ENCODE measurements around the gene AGAP1.

Gene AGAP1

DNA sequence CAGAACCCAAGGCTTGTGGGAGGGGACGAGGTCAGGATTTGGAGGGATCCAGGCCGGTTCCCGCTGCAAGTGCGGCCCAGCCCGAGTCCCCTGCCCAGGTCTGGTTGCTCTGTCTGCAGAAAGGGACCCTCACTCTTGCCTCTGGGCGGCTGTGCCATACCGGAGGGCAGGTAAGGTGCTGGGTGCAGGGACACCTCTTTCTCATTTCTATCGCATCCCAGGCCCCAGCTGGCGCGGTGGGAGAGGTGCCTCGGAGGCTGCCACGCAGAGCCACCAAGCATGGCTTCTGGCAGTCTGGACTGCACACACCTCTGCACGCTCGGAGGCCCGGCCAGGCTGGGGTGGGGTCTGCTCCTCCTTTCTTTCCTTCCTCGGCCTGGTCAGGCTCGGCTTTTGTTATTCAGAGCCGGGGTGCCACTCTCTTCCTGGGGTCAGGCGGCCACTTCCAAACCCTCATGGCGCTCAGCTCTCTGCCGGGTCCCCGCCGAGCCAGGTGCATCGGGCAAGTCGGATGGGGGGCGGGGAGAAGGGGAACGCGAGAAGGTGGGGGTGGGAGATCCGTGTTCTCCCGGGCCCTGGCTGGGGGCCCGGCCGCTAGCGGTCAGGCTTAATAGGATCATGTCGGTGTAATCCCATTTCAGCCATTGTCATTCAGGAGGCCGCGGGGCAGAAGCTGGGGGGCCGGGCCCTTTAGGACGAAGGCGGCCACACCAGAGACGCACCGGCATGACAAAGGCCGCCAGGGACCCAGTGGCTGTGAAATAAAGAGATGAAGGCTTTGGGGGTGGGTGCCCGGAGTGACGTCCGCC, 665.3 kb downstream of the AGAP1 start:
- DNase-seq: peak; percentile 17

DNA sequence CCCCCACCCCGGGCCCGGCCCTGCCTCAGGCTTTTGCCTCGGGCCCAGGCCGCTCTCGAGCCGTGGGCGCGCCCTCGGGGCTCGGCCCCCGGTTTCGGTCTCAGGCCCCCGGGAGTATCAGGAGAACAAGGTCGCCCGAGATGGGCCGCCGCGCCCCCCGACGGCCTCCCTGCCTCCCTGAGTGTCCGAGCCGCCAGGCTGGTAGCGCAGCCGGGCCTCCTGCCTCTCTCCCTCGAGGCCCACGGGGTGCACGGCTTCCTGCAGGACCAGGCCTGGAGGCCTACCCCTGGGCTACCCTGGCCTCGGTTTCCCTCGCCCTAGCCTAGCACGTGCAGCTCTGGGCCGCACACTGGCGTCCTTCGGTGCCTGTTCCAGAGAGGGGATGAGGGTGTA, 665.9 kb downstream of the AGAP1 start:
- peak; percentile 32 for DNase-seq

DNA sequence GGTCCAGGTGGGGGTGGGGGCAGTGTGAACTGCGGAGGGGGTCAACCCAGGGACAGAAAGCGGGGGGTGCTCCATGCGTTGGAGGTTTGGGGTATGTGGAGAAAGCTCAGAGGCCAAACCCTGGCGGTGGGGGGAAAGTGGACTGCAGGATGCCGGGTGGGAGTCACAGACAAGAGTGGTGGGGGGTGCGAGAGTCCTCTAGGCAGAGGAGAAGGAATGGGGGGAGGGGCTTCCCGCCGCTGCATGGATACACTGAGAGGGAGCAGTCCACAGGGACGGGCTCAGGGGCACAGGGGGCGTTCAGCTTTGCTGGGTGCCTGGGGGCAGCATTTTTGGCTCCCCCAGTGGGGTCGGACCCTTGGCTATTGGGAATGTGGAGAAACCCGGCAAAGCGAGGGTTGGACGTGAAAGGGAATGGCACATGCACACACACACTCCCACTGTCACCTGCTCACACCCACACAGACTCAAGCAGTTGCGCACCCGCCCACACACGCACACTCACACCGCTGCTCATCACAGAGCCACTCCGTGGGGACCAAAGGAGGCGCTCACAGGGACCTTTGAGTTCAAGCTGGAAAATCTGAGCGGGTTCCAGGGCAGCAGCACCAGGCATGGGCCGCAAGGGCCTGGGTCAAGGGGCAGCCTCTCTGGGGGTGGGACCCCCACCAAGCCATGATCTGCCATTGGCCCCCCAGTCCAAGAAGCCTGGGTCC, 666.7 kb downstream of the AGAP1 start:
- DNase-seq: peak; percentile 19

DNA sequence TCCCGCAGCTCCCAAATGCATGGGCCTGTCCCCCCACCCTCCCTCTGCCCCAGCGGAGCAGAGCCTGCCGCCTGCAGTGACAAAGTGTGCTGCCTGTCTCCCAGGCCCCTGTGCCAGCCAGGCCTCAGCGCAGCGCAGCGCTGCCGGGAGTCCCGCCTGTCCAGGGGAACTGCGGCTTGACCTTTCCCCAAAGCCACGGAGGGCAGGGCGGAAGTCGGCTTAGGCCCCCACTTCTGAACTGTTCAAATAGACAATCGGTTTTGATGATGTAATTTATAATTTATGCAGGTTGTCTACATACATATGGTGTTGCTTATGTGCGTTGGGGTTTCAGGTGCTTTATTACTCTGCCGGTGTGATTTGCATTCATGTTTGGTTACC, 667.2 kb downstream of the AGAP1 start:
- peak; percentile 14 for DNase-seq

DNA sequence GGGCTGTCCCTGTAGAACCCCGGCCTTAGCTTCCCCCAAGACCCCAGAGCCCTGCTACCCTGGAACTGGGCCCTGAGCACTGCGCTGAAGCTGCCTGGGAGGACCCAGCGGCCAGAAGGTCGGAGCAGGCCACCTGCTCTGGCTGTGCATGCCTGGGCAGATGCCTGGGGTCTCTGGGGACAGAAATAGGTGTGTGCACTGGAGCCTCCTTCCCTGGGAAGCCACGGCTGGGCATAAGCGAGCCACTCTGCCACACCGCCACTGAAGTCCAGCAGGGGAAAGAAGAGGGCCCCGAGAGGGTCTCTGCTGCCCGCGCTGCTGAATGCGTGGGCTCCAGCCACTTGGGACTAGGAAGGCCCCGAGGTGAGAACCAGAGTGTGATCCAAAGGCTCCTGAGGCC, 667.7 kb downstream of the AGAP1 start:
- no peak for DNase-seq

DNA sequence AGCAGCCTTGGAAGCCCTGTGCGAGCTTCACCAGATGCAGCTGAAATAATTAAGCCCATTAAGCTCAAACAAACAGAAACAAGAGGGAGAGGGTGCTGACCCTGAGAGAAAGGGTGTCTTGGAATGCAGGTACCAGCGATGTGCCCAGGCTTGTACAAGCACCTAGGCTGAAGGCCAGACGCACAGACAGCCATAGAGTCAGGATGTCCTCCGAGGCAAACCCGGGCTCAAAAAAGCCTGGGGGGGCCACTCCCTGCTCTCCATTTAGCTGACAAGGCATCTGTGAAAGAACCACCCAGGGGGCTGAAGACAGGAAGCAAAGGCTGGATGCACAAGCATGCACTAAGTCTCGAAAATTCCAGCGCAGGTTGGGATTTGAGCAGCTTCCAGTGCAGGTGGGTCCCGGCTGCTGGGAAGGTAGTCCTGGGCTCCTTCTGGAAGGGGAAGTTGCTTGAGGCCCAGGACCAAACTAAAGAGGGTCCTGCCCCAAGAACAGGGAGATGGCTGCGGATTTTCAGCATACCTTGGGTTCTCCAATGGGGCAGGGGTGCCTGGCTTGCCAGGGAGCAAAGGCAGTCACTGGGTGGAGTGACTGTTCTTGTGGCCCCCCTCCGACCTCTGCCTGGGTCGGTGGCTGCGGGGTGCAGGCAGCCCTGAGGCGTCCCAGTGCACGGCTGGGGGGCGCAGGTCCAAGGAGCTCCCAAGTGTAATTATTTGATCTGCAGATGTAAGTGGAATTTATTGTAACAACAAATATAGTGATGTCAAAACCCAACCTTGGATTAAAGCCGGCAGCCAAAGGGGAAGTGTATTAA, 668.4 kb downstream of the AGAP1 start:
- peak; percentile 34 for DNase-seq

DNA sequence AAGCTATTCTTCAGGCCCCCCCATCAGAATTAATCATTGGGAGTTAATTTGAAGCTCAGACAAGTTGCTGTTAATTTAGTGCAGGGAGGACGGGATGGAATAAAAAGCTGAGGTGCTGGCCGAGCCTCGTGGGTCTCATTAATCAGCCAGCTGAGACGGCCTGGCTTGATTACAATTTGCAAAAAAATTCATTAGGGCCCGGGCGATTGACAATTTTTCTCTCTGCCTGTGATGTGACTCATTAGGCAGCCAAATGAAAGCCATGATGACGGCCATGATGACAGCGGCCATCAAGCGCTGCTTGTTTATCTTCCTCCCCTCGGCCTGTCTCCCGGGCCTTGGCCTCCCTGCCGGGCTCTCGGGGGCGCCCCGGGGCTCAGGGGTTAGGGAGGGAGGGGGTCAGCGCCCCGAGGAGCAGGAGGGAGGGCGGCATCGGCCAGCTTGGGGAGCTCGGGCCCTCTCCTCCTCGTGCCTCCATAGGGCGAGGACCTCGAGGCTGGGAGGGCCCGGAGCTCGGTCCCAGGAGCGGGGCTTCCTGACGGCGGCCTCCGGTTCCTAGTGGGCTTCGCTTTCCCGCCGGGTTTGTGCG, 669.1 kb downstream of the AGAP1 start:
- peak; percentile 68 for DNase-seq

DNA sequence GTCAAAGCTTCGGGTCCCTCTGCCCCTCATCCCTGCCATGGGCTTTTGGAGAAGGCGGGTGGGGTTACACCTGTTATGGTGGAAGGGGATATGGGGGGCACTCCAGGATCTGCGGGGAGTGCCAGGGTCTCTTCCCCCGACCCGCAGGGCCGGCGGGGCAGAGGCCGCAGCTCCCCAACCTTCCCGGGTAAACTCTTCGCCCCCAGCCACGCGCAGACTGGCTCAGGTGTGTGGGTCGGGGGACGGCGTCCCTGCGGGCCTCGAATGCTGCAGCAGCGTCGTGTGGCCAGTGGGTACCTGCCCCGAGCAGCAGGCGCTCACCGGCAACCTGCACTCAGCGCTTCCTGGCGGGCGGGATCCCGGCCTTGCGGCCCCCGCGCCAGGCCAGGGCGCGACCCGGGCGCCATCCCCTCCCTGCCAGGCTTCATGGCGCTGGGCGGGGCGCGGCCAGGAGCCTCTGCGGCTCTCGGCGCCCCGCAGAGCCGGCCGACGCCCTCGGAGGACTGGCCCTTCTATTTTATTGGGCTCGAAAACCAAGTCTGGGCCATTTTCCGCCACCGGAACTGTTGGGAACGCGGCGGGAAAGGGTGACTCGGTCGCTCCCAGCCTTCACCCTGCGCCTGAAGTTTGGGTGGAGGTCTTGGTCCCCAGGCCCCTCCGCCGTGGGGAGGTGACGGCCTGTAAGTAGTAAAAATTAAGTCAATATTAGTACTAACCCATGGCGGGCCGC, 669.8 kb downstream of the AGAP1 start:
- DNase-seq: peak; percentile 38

DNA sequence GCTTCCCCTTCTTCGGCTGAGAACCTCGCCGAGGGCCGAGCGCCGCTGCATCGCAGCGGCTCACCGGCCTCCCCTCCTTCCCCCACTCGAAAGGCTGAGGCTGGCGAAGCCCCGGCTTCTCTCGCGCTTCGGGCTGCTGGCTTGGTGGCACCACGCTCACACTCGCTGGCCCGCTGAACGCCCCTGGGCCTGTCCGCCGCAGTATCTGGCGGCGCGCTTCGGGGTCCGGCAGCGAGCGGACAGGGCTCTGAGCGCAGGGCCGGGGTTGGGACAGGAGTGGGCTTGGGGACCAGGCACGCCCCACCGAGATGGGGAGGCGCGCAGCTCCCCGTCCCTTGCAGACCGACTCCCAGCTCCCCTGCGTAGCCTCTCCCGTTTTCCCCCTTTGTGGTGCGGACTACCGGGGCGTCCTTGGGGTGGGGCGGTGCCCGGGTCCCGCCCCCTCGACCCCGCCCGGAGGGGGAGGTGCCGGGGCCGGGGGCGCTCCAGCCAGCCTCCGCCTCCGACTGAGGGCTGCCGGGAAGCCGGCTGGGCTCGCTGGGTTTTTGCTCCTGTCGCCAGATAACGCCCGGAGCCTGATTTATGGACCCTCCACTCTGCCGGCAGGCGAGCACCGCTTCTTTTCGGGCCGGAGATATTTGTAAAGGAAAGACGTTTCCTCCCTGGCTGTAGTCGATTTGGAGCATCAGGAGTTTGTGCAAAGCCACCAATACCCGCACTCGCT, 670.5 kb downstream of the AGAP1 start:
- peak; percentile 81 for DNase-seq

DNA sequence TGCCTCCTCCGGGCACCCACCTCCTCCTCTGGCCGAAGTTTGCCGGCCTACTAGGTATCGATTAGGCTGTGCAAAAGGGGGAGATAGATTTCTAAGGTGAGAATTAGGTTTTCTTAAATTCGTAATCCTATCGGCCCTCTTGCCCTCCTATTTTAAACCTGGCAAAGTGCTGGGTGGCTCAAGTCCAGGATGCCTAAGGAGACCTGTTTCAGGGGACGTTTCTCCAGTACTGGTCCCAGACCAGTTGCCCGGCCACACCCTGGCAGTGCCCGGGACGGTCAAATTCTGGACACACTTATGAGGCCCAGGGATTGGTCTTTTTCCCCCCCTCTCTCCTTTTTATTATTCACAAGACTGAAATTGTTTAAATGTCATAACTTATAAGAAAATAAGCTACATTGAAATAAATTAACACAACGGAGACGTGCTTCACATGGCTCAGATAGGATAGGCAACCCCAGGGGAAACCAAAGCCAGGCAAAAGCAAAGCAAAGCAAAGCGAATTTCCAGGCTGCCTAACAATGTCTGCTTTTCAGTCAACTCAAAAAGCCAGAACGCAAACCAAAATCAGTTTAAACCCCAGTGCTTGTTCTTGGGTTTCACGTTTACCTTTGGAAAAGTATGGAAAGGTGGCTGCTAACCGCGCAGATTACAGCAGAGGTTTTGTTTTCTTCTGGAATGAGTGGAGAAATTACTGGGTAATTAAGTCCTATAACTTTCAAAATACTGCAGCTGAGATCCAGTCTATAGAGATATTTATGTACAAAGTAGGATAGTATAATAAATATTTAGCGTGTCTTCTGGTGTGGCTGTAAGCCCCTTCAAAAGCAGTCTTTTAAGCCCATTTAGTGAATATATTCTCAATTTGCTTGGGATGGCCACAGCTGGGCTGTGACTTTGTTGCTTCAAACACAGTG, 671.3 kb downstream of the AGAP1 start:
- DNase-seq: peak; percentile 55

DNA sequence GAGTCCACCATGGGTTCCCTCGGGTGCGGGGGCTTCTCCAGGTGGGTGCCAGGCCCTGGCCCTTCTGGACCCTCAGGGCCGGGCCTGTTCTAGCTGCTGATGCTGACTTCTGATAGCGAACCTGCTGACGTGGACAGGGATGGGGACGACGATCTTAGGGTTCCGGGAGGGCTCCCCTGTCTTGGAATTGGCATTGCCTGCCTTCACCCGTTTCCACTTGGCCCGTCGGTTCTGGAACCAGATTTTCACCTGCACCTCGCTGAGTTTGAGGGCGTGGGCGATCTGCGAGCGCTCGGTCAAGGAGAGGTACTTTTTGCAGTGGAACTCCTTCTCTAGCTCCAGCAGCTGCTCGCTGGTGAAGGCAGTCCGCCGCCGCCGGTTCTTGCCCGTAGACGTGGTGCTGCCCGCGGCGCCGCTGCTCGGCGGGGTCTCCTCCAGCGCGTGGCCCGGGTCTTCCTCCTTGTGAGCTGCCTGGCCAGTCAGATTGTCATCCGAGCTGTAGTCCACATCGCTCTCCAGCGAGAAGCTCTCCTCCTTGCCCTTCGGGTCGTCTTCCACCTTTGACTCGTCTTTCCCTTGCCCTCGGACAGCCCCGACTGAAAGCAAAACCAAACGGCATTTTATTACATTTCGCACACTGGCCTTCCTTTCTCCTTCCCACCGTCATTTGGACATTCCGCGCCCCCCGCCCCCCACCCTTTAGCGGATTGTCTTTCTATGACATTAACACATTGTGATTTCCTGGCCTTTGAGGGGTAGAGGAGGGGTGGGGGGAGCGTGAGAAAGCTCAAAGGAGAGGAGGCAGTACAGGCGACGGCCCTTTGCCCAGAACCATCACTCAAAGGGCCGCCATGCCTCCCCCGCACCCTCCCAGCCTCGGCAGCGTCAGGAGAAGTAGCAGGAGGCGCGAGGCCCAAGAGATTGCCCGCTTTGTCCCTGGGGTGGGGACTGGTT, 672.3 kb downstream of the AGAP1 start:
- peak; percentile 72 for DNase-seq

DNA sequence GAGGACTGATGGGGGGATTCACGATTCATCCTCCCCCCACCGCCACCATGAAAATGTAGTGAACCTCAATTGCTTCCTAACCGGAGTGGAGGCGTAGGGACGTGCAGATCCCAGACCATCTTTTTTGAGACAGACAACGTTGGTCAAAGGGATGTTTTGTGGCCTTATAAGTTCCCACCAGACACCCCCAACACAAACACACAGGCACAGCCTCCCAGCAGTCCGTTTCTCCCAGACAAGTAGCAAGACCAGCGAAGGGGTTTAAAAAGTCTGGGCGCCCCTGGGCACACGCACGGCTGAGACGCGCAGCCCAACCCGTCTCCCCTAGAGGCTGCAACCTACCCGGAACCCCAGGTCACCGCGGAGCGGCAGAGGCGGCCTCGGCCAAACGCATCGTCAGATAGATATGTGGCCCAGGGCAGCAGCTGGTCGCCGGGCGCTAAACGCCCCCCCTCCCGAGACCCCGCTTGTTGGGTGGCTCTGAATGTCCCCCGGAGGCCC, 673.0 kb downstream of the AGAP1 start:
- peak; percentile 65 for DNase-seq

DNA sequence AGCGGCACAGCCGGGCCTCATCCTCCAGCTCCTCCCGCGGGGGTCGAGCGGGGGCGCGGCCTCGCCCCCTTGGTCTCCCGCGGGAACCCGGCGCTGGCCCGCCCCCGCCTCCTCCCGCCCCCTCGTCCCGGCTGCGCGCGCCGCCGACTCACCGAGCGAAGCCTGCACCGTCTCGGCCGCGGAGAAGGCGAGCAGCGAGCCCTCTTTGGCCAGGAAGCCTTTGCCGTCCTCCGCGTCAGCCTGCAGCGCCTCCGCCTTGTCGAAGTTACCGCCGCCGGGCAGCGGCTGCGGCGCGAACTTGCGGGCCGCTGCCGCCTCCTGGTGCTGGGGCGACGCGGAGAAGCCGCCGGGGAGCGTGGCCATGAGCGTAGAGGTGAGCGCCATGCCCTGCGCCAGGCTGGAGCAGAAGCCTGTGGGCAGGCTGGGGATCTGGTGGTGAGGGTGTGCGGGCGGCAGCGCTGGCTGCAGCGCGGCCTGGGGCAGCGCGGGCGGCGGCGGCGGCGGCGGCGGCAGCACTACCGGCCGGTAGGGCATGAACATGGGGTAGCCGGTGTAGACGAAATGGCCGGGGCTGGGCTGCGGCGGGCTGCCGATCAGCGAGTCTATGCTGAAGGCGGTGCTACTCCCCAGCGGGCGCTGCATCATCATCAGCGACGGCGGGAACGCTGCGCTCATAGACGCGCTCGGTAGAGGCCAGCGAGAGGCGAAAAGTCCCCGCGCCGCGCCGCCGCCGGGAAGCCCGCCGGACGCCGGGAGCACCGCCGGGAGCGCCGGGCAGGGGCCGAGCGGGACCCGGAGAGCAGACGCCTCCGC, 673.7 kb downstream of the AGAP1 start:
- peak; percentile 74 for DNase-seq

DNA sequence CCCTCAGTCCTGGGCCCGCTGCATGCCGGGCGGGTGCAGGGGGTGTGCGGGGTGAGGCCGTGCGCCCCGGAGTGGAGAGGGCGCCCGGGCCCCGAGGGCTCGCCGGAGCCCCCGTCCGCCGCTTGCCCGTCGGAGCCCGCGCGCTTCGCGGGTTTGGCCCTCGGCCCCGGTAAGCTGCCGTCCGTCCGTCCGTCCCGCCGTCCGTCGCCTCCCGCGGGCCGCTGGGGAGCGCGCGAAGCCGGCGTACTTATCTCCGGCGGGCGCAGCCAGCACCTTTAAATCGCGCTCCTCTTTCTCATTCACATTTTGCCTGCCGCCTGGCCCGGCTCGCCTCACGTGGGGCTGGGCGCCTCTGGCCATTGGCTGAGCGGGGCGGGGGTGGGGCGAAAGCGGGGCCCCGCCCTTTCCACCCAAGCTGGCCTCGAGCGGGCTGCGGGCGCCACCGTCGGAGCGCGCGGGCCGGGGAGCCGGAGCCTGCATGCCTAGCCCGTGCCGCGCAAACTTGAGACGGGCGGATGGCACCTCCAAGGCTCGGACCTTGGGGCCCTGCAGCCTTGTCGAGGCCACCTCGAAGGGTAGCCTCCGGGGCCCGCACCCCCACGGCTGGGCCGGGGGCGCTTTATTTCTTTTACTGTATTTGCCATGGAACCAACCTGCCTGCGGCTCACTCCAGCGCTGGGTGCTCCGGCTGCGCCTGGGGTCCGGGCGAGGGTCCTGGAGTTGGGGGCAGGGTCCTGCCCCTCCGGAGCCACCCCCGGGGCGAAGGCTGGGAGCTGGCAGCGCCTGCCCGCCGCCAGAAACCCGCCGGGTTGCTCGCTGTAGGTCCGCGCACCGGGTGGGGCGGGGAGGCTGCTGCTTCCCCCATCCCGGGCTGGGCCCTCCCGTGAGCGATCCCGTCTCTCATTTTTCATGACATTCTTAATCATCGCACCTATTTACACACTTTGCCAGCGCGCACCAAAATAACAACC, 674.6 kb downstream of the AGAP1 start, which contains the start of gene GBX2:
GBX2 (minus strand) TSS at position 277 of the 971 bp plus-strand sequence. CDS start 415 bp downstream, outside the sequence.
- peak; percentile 90 for DNase-seq

DNA sequence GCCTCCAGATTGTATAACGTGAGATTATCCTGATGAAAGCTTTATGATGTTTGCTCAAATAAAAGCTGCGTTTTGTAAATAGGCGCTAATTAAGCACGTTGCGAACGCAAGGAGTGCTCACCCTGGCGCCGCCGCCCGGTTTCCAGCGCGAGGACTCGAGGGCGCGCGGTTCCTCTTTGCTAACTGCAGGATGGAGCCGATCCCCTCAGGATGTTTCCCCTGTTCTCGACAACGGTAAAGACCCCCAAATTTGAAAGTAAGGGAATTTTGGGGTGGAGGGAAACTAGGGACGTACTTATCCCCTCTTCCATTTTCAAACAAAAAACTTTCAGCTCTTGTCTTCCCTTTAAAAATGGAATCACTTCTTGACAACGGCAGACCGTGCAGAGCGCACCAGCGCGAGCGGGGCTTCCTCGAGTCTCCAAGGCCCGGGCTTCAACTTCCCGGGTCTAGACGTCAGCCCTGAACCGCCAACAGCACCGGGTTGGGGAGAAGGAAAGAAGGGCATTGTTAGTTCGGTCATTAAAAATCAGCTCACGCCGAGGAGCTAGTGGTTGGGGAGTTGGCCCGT, 675.4 kb downstream of the AGAP1 start:
- DNase-seq: peak; percentile 76
